Measurements from ENCODE around the gene MYBPC2. TPM values are rescaled to one million over a fixed set of nuclear protein-coding genes. Genes with fewer than 3 reads are reported as not detected.

The MYBPC2 gene
- total and polyA plus RNA-seq, 9 of the 15 experiments (the other 6 are each of a cell fraction or from before 2014, with no cell fraction given), result 0.01 to 0.14 (median 0.04) TPM; not detected in 6

DNA sequence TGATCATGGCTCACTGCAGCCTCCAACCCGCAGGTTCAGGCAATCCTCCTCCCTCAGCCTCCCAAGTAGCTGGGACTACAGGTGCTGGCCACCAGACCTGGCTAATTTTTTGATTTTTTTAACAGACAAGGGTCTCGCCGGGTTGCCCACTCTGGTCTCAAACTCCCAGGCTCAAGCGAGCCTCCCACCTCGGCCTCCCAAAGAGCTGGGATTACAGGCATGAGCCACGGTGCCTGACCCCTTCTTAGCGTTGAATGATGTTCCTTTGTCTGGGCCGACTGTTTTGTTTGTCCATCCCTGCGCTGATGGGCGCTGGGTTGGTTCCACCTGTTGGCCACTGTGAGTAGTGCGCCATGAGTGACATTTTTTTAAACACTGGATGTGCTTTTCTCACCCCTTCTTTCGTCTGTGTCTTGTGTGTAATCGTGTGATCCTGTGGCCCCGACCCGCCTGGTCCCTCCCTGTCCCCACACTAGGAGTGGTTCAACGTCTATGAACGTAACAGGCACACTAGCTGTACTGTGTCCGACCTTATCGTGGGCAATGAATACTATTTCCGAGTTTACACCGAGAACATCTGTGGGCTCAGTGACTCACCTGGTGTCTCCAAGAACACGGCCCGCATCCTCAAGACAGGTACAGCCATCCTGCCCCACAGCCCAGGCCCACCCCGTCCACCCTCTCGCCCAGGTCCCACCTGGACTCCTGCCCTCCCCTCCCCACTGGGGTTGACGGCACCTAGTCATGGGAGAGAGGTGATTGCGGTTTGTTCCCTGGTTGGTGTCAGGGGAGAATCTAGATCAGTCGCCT, 28.6 kb downstream of the MYBPC2 start (continued):
- TF ChIP-seq, protein P1, sequence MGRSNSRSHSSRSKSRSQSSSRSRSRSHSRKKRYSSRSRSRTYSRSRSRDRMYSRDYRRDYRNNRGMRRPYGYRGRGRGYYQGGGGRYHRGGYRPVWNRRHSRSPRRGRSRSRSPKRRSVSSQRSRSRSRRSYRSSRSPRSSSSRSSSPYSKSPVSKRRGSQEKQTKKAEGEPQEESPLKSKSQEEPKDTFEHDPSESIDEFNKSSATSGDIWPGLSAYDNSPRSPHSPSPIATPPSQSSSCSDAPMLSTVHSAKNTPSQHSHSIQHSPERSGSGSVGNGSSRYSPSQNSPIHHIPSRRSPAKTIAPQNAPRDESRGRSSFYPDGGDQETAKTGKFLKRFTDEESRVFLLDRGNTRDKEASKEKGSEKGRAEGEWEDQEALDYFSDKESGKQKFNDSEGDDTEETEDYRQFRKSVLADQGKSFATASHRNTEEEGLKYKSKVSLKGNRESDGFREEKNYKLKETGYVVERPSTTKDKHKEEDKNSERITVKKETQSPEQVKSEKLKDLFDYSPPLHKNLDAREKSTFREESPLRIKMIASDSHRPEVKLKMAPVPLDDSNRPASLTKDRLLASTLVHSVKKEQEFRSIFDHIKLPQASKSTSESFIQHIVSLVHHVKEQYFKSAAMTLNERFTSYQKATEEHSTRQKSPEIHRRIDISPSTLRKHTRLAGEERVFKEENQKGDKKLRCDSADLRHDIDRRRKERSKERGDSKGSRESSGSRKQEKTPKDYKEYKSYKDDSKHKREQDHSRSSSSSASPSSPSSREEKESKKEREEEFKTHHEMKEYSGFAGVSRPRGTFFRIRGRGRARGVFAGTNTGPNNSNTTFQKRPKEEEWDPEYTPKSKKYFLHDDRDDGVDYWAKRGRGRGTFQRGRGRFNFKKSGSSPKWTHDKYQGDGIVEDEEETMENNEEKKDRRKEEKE (IDR thresholded peaks at IDR 0.05; ENCODE audit: borderline replicate concordance in 1 of 2, control insufficient read depth in 1 of 2, low read depth in 2 of 2, low read length in 1 of 2), result no peak
- TF ChIP-seq RCOR1 (IDR thresholded peaks at IDR 0.05; ENCODE audit: borderline replicate concordance in 1 of 2, low read depth in 2 of 2, low read length in 2 of 2), result peak in 1 of 2 experiments; percentile 70; a peak in 1 of 4 replicates
- TF ChIP-seq CREB1 (IDR thresholded peaks at IDR 0.05), result no peak
- TF ChIP-seq CREB1 (CRISPR knock-in tag; IDR thresholded peaks at IDR 0.05), result peak; percentile 32; the same call in 1 of the 2 replicates
- TF ChIP-seq, protein P2, sequence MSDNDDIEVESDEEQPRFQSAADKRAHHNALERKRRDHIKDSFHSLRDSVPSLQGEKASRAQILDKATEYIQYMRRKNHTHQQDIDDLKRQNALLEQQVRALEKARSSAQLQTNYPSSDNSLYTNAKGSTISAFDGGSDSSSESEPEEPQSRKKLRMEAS (CRISPR knock-in tag; IDR thresholded peaks at IDR 0.05), result 0 out of 2 replicates have a peak, but pooled peaks have one; percentile 25
- TF ChIP-seq ZNF584 (CRISPR knock-in tag; IDR thresholded peaks at IDR 0.05; ENCODE audit: low read depth), result no peak
- TF ChIP-seq JUN (IDR thresholded peaks at IDR 0.05; ENCODE audit: borderline replicate concordance, low read depth, low read length), result no peak
- no peak for TF ChIP-seq JUN (CRISPR knock-in tag; IDR thresholded peaks at IDR 0.05; ENCODE audit: borderline replicate concordance)
- no peak for TF ChIP-seq SIRT6 (IDR thresholded peaks at IDR 0.05; ENCODE audit: low read depth, low read length)
- TF ChIP-seq MYC (IDR thresholded peaks at IDR 0.05; ENCODE audit: low read depth, low read length), result peak; percentile 41
- no peak for TF ChIP-seq MYC (CRISPR knock-in tag; IDR thresholded peaks at IDR 0.05; ENCODE audit: borderline replicate concordance, low read depth)
- no peak for TF ChIP-seq SMARCB1 (IDR thresholded peaks at IDR 0.05; ENCODE audit: insufficient read length, low read depth)
- TF ChIP-seq, protein P3, sequence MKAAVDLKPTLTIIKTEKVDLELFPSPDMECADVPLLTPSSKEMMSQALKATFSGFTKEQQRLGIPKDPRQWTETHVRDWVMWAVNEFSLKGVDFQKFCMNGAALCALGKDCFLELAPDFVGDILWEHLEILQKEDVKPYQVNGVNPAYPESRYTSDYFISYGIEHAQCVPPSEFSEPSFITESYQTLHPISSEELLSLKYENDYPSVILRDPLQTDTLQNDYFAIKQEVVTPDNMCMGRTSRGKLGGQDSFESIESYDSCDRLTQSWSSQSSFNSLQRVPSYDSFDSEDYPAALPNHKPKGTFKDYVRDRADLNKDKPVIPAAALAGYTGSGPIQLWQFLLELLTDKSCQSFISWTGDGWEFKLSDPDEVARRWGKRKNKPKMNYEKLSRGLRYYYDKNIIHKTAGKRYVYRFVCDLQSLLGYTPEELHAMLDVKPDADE (conservative IDR thresholded peaks at IDR 0.05; ENCODE audit: control insufficient read depth, low read depth, low read length), result no peak
- no peak for TF ChIP-seq NELFE (IDR thresholded peaks at IDR 0.05; ENCODE audit: insufficient read depth, insufficient read length)
- TF ChIP-seq, protein P4, sequence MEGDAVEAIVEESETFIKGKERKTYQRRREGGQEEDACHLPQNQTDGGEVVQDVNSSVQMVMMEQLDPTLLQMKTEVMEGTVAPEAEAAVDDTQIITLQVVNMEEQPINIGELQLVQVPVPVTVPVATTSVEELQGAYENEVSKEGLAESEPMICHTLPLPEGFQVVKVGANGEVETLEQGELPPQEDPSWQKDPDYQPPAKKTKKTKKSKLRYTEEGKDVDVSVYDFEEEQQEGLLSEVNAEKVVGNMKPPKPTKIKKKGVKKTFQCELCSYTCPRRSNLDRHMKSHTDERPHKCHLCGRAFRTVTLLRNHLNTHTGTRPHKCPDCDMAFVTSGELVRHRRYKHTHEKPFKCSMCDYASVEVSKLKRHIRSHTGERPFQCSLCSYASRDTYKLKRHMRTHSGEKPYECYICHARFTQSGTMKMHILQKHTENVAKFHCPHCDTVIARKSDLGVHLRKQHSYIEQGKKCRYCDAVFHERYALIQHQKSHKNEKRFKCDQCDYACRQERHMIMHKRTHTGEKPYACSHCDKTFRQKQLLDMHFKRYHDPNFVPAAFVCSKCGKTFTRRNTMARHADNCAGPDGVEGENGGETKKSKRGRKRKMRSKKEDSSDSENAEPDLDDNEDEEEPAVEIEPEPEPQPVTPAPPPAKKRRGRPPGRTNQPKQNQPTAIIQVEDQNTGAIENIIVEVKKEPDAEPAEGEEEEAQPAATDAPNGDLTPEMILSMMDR (IDR thresholded peaks at IDR 0.05 in 2 of 3, conservative IDR thresholded peaks at IDR 0.05 in 1 of 3; ENCODE audit: insufficient read depth in 2 of 3, low read depth in 1 of 3, low read length in 3 of 3), result peak; percentile 85 to 93 (median 93)
- TF ChIP-seq ARID2 (IDR thresholded peaks at IDR 0.05), result peak; percentile 26; the same call in 1 of the 2 replicates
- TF ChIP-seq HDAC2 (IDR thresholded peaks at IDR 0.05), result no peak
- no peak for TF ChIP-seq ZNF445 (CRISPR knock-in tag; IDR thresholded peaks at IDR 0.05; ENCODE audit: low read depth)
- no peak for TF ChIP-seq ZNF79 (CRISPR knock-in tag; IDR thresholded peaks at IDR 0.05; ENCODE audit: low read depth)
- TF ChIP-seq FIP1L1 (IDR thresholded peaks at IDR 0.05; ENCODE audit: low read depth, low read length, poor library complexity, severe bottlenecking), result no peak

Measured in K562 (cell line).